DMS53 treated with DMSO at 0.1 percent for 48 hours (cell line): ENCODE results near the gene MAML3.

Source experiments
- DNase-seq: peaks from one replicate; lab custom pipeline; 2025; ENCODE audit not compliant: unreplicated experiment; lab: John Stamatoyannopoulos, UW

The MAML3 gene

GRCh38 chr4:139934708-139935195 lies 219.2 kb downstream of the MAML3 start:
- no peak for DNase-seq

DNA sequence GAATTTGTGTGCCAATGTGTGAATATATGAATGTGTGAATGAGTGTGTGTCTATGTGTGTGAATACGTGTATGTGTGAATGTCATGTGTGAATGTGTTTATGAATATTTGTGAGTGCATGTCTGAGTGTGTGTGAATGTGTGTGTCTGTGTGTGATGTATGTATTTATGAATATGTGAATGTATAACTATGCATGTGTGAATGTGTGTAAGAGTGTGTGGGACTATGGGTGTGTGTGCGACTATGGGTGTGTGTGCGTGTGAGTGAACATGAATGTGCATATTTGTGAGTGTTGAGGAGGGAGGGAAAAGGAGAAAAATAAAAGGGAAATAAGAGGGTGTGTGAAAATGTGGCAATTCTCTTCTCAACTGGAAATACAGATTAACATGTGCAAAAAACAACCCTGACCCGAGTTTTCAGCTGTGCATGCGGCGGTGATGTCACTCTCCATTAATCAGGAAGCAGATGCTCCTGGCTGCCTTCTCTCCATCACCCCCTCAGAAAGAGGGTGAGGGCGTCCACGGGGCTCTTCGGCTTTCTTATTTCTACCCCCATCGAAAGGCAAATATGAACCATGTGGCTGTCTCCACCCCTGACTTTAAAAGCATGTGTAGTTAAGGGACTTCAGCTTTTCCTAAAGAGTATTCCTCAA lies 219.8 kb downstream of the MAML3 start:
- no peak for DNase-seq

- DNase-seq: no peak
These were observed 220.4 kb downstream of the MAML3 start for GRCh38 chr4:139933541-139933940.

DNA sequence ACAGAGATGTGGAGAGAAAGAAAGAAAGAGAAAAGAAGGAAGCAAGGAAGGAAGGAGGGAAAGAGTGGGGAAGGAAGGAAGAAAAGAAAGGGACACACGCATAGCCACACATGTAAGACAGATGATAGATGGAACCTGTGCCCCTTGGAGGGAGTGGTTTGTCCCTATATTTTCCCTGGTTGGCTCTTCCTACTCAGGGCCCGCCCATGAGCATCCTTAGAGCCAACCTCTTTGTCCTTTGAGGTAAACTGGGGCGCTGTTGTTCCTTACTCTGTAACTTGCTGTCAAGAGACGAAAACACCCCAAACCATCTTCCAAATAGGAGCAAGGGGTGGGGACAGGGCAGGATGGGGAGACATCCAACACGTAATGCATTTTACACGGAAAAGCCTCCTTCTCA lies 220.9 kb downstream of the MAML3 start:
- DNase-seq: no peak

DNA sequence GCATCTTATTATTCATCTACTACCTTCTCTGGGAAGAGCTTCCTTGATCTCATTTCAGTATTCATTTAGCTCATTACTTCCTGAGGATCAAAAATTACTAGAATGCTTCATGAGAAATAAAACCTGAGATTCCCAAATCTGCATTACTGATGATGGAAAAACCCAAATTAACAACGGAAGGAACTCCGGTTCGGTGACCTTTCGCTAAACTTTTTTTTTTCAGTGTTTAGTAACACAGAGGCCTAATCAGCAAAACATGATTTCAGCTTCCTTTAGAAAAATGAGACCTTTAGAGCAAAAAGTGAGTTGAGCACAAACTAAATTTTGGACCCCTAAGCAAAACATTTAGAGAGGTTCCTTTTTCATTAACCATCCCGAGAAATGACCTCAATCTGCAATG lies 229.2 kb downstream of the MAML3 start:
- DNase-seq: no peak

GRCh38 chr4:139922406-139923024 lies 231.5 kb downstream of the MAML3 start:
- no peak for DNase-seq

DNA sequence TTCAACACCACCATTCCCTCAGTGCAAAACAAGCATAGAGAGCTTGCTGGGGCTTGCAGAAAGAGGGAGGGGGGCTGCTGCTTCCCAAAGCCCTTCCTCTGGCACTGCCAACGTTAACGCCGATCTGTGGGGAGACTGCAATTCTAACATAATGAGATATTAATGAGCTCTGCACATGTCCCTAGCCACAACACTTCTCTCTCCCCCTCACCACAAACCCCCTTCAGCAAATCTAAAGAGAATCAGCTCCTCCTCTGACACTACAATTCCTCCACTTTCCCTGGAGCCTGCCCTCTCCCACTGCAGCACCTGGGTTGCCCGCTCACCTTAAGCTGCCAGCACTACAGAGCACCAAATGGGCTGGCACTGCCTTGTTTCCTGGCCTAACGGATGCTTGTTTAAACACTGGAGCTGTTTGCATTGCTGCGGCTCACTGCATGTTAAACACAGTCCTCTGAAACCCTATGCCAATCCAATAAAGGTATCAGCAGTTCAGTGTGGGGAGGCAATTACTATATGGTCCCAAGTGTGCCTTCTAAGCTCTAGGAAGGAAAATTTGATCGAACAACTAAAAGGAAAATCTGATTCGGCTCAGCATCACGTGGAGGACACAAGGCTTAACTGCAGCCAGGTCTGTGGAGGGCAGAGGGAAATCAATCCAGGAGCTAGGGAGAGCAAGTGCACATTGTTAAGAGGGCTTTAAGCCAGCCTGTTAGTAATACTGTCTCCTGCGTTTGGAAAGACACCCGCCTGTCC lies 232.4 kb downstream of the MAML3 start:
- peak; percentile 93 for DNase-seq

DNA sequence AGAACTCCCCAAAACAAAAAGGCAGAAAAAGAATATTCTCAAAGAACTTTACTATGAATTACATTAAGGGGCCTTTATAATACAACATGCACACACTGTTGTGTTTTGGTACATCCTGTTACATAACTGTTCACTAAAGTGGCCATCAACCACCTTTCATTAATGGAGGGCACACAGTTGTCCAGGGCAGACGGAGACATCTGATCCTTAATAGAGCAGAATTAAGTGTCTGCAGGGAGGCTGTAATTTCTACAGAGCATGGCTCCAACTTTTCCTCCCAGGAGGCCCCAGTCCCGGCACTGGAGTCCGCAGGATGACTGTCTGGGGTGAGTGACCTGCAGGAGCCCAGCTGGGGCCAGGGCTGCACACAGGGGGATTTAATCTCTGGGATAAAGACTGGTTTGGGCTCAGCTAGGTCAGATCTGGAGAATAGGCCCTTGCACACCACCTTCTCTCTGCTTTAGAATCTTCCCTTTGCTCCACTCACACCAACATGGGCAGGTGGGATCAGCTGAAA lies 233.4 kb downstream of the MAML3 start:
- no peak for DNase-seq

DNA sequence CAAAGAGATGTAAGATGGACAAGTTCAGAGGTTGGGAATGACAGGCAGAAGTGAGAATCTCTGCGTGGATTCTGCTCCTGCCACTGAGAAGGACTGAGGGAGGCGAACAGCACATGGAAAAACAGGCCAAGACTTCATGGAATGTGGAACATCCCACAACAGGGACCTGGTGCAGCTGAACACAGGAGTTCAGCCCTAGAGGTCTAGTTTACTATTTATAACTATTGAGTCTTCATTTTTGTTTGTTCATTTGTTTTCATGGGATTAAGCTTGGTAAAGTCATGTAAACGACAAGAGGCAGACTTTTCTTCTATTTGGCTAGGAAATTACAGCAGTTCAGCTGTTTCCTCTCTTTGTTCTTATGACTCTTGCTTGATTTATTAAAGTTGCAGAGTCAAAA lies 234.5 kb downstream of the MAML3 start:
- DNase-seq: no peak

GRCh38 chr4:139919004-139919403 lies 235.0 kb downstream of the MAML3 start:
- no peak for DNase-seq

- no peak for DNase-seq
These were observed 235.4 kb downstream of the MAML3 start for GRCh38 chr4:139918591-139918990.

DNA sequence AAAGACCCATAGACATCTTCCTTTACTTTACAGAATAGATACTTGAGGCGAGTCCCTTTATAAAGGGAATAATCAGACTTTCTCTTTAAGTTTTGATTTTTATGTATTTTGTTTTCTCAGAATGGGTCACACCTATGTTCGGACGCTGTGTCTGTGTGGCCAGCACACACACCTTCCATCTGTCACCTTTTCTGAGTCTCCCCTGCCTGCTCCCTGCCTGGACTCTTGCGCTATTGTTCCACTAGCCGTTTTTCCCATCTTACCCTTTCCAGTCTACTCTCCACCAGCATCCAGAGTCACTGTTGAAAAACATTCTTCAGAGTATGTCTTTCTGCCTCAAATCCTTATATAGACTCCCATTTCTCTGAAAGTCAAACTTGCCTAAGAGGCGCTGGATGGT lies 236.1 kb downstream of the MAML3 start:
- DNase-seq: no peak

GRCh38 chr4:139916041-139916440 lies 237.9 kb downstream of the MAML3 start:
- DNase-seq: no peak

DNA sequence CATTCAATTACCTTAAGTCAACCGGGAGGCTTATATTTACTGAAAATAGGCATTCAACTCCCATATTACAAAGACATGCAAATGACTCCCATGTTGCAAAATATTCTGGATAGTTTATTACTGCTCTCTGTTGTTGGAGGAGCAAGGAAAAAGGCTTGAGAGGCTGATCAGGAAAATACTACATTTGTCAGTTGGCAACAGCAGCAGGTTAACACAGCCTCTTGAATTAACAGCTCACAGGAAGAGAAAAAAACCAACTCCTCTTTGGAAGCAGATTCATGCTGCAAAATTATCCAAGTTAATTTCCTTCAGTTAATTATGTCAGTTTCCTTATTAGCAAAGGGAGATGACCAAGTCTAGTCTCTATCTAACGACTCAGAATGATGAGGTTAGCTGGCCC lies 238.9 kb downstream of the MAML3 start:
- no peak for DNase-seq

GRCh38 chr4:139913995-139914598 lies 239.9 kb downstream of the MAML3 start:
- no peak for DNase-seq

GRCh38 chr4:139913398-139913990 lies 240.5 kb downstream of the MAML3 start:
- DNase-seq: peak; percentile 6

DNA sequence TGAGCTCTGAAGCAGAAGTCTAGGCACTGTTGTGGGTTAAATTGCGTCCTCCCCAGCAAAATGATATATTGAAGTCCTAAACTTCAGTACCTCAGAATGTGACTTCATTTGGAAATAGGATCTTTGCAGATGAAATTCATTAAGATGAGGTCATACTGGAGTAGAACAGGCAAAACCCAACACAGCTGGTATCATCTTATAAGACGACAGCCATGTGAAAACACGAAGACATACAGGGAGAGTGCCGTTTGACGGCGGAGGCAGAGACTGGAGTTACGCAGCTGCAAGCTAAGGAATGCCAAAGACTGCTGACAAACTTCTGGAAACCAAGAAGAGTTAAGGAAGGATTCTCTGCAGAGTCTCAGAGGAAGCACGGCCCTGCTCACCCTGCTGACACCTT lies 241.5 kb downstream of the MAML3 start:
- no peak for DNase-seq

DNA sequence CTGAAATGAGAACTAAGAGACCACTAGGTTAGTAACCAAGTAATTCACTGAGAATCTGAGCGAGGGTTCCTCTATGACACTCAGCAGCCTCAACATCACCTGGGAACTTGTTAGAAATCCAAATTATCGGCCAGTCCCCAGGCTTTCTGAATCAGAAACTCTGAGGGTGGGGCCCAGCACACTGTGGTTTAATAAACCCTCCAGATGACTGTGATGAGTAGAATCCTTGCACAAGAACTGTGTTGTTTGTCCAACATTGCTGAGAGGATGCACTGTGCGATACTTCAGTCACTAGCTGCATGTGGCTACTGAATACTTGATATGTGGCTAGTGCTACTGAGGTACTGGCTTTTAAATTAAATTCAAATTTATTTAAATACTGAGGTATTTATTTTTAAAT lies 243.9 kb downstream of the MAML3 start:
- no peak for DNase-seq

GRCh38 chr4:139908636-139909437 lies 245.1 kb downstream of the MAML3 start:
- no peak for DNase-seq
